RWPE2 (cell line): ENCODE data around the gene E2F4.

Experiments used
- ATAC-seq: fragments of 200-7000 bp; cut with Tn5 transposase; 3 replicates; pipeline ENCODE4 v1.9.1; 2021; ENCODE audit warnings: low read depth
- DNase-seq: peaks from one replicate; pipeline ENCODE4 v3.0.0-alpha.2; 2020; ENCODE audit warnings: low spot score
- H3K27ac ChIP-seq: fragments of 450-650 bp; 2 replicates; pipeline ENCODE4 v1.5.1; 2017; ENCODE audit warnings: mild to moderate bottlenecking; ENCODE audit not compliant: poor library complexity, severe bottlenecking
- H3K27me3 ChIP-seq: fragments of 250-450 bp; sonication (Bioruptor Pico); 2 replicates; pipeline ENCODE4 v1.5.1; 2021; ENCODE audit warnings: mild to moderate bottlenecking, moderate library complexity; ENCODE audit not compliant: insufficient read depth, poor library complexity, severe bottlenecking
- H3K36me3 ChIP-seq: fragments of 250-450 bp; sonication (Bioruptor Pico); 2 replicates; pipeline ENCODE4 v1.5.1; 2020; ENCODE audit warnings: low read depth, mild to moderate bottlenecking, moderate library complexity
- H3K4me1 ChIP-seq: fragments of 250-450 bp; sonication (Bioruptor Pico); 2 replicates; pipeline ENCODE4 v1.5.1; 2021; ENCODE audit warnings: mild to moderate bottlenecking, moderate library complexity; ENCODE audit not compliant: insufficient read depth, poor library complexity, severe bottlenecking
- H3K4me3 ChIP-seq: fragments of 250-450 bp; sonication (Bioruptor Pico); 2 replicates; pipeline ENCODE4 v1.5.1; 2021; ENCODE audit warnings: mild to moderate bottlenecking, moderate library complexity; ENCODE audit not compliant: severe bottlenecking
- H3K9me3 ChIP-seq: fragments of 250-450 bp; sonication (Bioruptor Pico); 2 replicates; pipeline ENCODE4 v1.5.1; 2021; ENCODE audit warnings: mild to moderate bottlenecking, moderate library complexity; ENCODE audit not compliant: severe bottlenecking
- CTCF ChIP-seq: fragments of 450-650 bp; IDR thresholded peaks from one replicate; pipeline ENCODE4 v1.5.1; 2017; ENCODE audit warnings: mild to moderate bottlenecking, moderate library complexity; ENCODE audit not compliant: poor library complexity, severe bottlenecking

The E2F4 gene

GRCh38 chr16:67187175-67187890 lies 4.6 kb upstream of the E2F4 start:
- Histone ChIP-seq H3K27ac (no peak overlapping the region), H3K36me3 (no peaks in the 10 kb centered on the region), H3K27me3 (no peaks in the 10 kb centered on the region), H3K4me3 (no peak overlapping the region), H3K4me1 (peaks cover 8% of the 10 kb centered on the region), H3K9me3 (no peaks in the 10 kb centered on the region)
- no peak for TF ChIP-seq CTCF
- DNase-seq, result no peak
- no peak for ATAC-seq

GRCh38 chr16:67188323-67188722 lies 3.6 kb upstream of the E2F4 start:
- Histone ChIP-seq H3K4me1 (peaks cover 7% of the 10 kb centered on the region), H3K9me3 (no peaks in the 10 kb centered on the region), H3K4me3 (no peak overlapping the region), H3K27me3 (no peaks in the 10 kb centered on the region), H3K27ac (no peak overlapping the region), H3K36me3 (peaks cover 7% of the 10 kb centered on the region)
- ATAC-seq (no peak), DNase-seq (no peak)
- no peak for TF ChIP-seq CTCF

GRCh38 chr16:67188798-67189197 lies 3.2 kb upstream of the E2F4 start:
- H3K36me3 ChIP-seq, result peaks cover 11% of the 10 kb centered on the region
- no peak for DNase-seq
- no peaks in the 10 kb centered on the region for H3K27me3 ChIP-seq
- ATAC-seq, result no peak
- H3K4me1 ChIP-seq, result peaks cover 8% of the 10 kb centered on the region
- H3K27ac ChIP-seq, result no peak overlapping the region
- no peaks in the 10 kb centered on the region for H3K9me3 ChIP-seq
- no peak overlapping the region for H3K4me3 ChIP-seq
- TF ChIP-seq CTCF, result no peak

- TF ChIP-seq CTCF, result no peak
- peaks cover 8% of the 10 kb centered on the region for H3K4me1 ChIP-seq
- ATAC-seq, result no peak
Measured at GRCh38 chr16:67190041-67190440, 1.9 kb upstream of the E2F4 start, which contains the start of gene EXOC3L1. Gene EXOC3L1, minus strand, starts transcription at chr16:67190136. Its CDS starts 460 bp downstream, at chr16:67189676.

More at GRCh38 chr16:67190041-67190440, 1.9 kb upstream of the E2F4 start, which contains the start of gene EXOC3L1:
- no peak for DNase-seq
- Histone ChIP-seq H3K9me3 (no peaks in the 10 kb centered on the region), H3K27ac (no peak within 1 kb of the TSS), H3K4me3 (no peak within 1 kb of the TSS), H3K36me3 (peaks cover 24% of the 10 kb centered on the region), H3K27me3 (no peaks in the 10 kb centered on the region)
